HG02970 (cell line): ENCODE measurements around the gene EXOC2.

Experiments
- ATAC-seq: cut with Tn5 transposase; IDR thresholded peaks from one replicate; pipeline ENCODE4 v1.9.1; 2021; ENCODE audit warnings: mild to moderate bottlenecking, moderate library complexity, moderate number of reproducible peaks; ENCODE audit not compliant: unreplicated experiment, low FRiP score

The EXOC2 gene

GRCh38 chr6:451336-451735 is 241.6 kb downstream of the EXOC2 start:
- ATAC-seq: no peak

DNA sequence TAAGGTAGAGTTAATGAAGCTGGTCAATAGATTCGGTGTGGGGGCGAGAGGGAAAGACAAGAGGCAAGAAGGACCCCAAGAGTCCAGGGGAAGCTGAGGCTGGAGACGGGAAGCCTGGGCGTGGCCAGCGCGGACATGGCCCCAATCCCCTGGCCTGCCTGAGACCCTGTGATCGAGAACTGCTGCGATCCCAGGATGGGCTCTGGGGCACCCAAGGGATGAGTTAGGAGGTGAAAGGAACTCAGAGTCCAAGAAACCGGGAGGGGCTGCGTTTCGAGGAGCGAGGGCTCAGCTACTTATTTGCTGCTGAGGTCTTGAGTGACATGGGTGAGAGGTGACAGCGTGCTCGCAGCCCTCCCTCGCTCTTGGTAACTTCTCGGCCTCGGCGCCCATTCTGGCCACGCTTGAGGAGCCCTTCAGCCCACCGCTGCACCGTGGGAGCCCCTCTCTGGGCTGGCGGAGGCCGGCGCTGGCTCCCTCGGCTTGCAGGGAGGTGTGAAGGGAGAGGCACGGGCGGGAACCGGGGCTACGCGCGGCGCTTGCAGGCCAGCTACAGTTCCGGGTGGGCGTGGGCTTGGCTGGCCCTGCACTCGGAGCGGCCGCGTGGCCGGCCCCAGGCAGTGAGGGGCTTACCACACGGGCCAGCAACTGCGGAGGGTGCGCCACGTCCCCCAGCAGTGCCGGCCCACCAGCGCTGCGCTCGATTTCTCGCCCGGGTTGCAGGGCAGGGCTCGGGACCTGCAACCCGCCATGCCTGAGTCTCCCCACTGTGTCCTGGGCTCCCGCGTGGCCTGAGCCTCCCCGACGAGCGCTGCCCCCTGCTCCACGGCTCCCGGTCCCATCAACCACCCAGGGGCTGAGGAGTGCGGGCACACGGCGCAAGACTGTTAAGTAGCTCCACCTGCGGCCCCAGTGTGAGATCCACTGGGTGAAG is 243.2 kb downstream of the EXOC2 start:
- no peak for ATAC-seq

- no peak for ATAC-seq
Measured at GRCh38 chr6:449057-449430, 243.9 kb downstream of the EXOC2 start.

DNA sequence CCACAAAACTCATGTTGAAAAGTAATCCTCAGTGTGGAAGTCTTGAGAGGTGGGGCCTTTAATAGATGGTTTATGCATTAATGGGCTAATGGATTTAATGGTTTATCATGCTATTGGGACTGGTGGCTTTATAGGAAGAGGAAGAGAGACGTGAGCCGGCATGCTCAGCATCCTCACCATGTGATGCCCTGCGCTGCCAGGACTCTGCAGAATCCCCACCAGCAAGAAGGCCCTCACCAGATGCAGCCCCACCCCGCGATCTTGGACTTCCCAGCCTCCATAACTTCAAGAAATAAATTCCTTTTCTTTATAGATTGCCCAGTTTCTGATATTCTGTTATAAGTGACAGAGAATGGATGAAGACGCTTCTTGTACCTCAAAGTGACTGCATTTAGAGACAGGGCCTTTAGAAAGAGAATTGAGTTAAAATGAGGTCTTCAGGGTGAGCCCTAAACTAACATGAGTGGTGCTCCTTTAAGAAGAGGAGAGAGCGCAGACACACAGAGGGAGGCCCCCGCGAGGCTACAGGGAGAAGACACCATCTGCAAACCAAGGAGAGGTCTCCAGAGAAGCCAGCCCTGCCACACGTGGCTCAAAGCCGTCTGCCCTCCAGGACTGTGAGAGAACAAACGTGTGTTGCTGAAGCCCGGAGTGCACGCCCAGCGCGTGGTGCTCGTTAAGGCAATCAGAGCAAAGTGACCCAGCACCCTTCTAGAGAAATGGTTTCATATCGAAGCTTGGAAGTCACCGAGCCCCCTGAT is 244.5 kb downstream of the EXOC2 start:
- ATAC-seq: no peak

- no peak for ATAC-seq
Measured at GRCh38 chr6:447381-448165, 245.4 kb downstream of the EXOC2 start.

DNA sequence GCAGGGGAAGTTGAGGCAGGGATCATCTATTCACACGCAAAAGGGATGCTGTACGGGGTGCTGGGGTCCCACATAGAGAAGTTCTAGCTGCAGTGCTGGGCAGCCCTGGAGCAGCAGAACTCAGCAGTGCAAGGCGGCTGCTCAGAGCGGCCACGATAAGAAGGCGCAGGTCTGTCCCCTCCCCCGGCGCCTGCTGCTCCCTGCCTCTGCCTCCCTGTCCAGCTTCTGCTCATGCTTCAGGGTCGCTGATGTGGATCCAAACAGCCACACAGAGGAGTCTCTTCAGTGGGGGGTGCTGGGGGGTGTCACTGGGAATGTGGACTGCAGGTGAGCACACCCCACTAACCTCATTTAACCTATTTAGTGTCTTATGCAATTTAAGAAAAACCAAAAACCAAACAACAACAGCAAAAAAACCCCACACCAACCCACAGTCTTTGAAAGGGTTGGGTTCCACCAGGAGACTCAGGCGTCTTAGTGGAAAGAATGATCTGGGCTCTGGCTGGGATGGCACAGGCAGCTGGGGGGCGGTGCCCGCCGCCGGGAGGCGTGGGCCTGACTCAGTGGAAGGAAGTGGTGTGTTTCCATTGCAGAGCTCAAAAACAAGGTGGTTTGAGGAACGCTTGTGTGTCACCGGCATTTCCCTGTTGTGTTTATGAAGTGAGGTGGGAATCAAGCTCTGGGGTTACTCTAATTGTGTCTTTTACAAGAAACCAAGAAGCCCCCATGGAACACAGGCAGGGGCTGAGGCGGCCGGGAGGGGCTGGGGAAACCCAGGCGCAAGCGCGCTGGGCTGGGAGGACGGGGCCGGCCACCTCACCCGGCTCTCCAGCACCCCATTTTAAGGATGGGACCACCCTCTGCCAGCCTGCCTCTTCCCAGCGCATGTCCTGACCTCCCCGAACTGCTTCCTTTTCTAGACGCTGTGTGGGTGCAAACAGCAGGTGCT is 246.2 kb downstream of the EXOC2 start:
- ATAC-seq: no peak

DNA sequence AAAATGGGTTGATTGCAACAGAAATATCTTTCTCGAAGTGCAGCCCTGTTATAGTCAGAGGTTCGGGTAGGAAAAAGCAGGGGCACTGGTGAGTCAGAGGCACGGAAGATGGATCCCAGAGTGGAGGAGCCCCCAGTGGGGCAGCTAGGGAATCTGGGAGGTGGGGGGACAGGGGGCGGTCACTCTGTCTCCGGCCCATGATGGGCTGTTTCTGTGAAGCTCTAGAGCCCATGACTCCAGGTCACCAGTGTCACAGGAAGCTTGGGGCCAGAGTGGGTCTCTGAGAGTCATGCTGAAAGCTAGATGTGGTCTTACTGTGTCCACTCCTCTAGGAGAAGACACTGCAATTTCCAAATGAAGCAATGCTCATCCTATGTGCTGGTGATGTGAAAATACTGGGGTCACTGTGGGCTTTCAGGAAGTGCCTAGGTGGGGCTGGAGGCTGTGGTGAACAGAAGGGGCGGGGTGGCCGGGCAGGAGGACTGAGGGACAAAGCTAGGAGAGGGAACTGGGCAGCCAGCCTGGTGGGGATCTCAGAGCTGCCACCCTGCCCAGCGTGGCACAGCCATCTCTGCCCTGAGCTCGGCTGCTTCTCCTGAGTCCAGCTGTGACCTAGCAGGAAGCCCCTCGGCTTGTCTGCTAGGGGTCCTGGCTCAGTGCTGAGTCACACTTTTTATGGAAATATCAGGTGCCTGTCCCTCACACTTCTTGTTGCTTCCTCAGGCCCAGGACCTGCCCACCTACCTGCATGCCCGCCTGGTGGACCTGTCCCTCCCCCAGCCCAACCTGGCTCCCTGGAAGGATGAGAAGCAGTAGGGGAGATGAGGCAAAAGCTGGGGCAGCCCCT is 247.1 kb downstream of the EXOC2 start:
- no peak for ATAC-seq

DNA sequence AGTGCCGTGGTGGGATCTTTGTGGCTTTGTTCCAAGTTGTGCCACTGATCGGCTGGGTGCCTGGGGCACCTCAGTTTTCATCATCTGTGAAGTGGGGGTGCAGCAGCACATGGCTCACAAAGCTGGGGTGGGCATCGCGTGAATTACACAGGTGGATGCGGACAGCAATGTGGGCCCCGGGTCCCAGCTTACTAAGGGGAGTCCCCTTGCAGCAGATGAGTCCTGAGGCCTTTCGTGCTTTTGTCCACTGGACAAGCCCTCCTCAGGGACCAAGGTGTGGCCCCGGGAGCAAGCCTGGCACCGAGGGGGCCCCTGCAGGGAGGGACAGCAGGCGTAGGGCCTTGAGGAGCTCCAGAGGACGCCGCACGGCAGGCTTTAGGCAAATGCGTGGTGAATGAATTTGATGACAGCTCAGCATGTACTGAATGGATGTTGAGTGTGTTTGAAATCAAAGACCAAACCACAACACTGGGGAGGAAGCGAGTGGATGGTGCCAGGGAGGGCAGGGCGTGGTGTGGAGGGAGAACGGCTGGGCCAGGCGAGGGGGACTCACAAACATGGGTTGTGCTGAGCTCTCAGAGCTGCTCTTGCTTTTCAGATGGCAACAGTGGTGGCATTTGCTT is 248.2 kb downstream of the EXOC2 start:
- ATAC-seq: no peak

DNA sequence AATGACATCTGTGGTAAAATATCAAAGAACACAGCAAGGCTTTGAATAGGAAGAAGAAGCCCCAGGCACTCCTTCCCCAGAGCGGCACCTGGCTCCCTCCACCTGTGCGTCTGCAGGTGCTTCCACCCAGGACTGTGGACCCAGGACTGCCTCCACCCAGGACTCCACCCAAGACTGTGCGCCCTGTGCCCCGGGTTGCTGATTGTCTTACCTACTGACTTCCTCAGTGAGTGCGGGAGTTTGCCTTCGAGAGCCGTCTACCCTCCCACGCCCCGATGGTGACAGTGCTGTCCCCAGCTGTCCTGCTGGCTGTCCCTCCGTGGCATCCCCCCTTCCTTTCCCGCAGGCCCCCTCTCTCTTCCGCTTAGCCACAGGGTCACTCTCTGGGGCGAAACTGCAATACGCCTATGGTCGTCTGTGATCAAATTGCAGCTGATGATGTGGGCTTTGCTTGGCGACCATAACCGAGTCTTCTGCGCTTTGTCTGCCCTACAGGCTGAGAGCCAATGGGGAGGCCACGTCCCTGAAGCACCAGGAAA is 249.2 kb downstream of the EXOC2 start:
- ATAC-seq: no peak

DNA sequence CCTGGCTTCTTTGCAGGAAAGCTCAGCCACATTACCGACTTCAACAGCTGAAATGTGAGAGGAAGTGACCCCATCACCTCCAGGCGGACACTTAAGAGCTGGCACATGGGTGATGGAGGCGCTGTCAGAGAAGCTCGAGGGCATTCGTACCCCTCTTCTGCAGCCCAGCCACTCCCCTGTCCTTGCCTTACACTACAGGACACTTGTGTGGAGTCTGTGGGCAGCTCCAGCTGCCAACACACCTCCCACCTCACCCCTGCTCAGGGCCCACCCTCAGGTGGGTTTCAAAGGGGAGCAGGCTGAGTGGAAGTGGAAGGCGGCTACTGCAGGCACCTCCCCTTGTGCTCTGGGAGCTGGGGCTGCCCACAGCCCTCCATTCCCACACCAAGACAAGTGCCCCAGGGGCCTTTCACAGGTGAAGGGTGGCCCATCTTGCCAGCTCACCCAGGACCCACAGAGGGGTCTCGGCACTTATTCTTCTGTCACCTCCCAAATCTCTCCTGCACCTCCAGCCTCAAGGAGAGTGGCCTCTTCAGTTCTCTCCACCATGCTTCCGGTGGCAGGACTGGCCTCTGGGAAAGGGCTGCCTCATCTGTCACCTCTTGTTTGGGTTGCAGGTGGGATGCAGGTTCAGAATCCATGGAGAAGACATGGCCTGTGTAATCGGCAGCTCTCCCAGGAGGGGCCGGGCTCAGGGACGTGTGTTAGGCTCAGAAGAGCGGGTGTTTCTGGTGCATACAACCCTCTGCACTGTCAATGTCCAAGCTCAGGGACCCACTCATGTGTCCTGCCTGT is 251.6 kb downstream of the EXOC2 start:
- no peak for ATAC-seq

DNA sequence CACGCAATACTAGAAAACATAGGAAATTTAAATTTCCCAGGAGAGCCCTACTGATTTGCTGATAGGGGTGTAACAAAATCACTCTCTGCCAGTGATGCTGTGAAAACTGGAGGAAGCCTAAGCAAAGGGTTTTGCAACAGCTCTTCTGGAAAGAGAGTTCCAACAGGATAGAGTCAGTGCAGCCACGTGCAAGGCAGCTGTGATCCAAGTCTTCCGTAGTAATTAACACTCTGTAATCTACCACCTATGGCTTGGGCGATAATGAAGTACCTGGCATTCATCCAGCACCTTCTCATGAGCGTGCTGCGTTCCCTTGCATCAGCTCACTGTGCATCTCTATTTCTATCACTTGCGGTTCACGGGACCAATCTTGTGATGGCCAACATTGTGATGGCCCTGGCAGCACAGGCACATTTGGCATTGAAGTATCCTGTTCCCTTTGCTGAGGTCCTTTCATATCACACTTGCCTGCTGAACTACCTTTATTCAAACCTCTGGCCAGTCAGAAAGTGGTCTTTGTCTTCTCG is 253.2 kb downstream of the EXOC2 start:
- ATAC-seq: no peak

- ATAC-seq: no peak
Measured at GRCh38 chr6:438634-439170, 254.2 kb downstream of the EXOC2 start.

DNA sequence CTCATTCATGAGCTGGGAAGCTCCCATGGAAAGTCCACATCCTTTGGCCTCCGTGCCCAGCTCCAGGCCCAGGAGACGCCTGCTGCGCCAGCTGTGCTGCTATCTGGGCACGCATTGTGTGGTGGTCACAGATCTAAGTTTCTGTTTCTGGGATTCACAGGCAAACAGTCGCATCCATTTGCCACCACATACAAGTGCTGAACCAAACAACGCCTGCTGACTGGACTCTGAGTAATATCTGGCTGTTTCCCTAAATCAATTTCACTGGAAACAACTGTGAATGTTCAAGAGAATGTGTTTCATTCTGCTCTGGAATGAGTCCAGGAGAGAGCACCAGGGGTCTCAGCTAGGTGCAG is 255.9 kb downstream of the EXOC2 start:
- no peak for ATAC-seq

DNA sequence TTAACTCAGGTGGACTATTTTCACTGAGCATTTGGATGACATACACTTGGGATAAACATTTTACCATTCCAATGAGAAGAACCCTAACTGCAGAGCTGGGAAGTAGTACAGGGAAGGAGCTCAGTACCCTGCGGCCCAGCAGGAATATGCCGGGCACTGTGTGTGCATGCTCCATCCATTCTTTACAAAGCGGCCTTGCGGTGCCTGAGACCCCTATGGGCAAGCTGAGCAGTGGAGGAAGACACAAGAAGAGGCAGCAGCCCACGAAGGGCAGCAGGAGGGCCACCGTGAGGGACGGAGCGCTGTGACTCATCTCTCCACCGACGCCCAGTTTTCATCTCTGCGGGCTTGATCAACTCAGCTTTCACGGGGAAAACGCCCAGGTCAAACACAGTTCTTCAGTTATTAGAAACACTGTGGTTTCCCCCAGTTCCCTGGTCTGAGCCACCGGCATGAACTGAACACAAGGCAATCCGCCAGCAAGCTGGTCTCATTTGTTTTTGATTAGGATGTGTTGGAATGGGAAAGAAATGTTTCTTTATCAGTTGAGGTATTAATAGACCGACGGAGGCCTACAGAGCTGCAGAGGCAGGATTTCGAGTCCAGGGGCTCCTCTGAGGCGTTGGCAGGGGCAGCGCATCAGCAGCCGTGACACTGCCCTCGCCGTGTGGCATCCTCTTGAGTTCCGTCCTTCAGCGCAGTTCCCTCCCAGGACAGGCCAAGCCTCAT is 256.5 kb downstream of the EXOC2 start:
- no peak for ATAC-seq

DNA sequence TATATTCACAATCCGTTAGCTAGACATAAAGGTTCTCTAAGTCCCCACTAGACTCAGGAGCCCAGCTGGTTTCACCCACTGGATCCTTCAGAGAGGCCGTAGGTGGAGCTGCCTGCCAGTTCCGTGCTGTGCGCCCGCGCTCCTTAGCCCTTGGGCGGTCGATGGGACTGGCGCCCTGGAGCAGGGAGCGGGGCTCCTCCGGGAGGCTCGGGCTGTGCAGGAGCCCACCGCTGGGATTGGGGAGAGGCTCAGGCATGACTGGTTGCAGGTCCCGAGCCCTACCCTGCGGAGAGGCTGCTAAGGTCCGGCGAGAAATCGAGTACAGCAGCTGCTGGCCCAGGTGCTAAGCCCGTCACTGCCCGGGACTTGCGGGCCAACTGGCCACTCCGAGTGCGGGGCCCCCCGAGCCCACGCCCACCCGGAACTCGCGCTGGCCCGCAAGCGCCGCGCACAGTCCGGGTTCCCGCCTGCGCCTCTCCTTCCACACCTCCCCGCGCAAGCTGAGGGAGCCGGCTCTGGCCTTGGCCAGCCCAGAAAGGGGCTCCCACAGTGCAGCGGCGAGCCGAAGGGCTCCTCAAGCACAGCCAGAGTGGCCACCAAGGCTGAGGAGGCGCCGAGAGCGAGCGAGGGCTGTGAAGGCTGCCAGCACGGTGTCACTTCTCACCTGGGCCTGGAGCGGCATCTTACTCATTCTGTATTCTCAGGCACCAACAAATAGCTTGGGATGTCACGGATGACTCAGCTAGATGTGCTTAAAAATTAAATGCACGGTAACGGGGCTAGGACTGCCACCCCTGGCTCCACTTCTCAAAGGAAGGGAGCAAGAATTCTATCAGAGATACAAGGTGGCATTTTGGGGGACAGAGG is 257.3 kb downstream of the EXOC2 start:
- no peak for ATAC-seq
